NCI-H1436 (cell line): ENCODE results near the gene TFAP2E.
A peak's percentile ranks its signal among the peaks of the same experiment; 100 is the strongest.

ENCODE experiments used
- DNase-seq: peaks from one replicate; lab custom pipeline; 2025; lab: John Stamatoyannopoulos, UW

The TFAP2E gene

GRCh38 chr1:35573198-35574124, at the start of gene TFAP2E:
TFAP2E (plus strand) TSS chr1:35573314; CDS start chr1:35573578, 264 bp downstream.
- DNase-seq, result no peak

GRCh38 chr1:35524106-35524505, 49.0 kb upstream of the TFAP2E start:
- no peak for DNase-seq

GRCh38 chr1:35530168-35530567, 42.9 kb upstream of the TFAP2E start:
- DNase-seq, result no peak

GRCh38 chr1:35530946-35531345, 42.2 kb upstream of the TFAP2E start:
- DNase-seq, result no peak

GRCh38 chr1:35531368-35531767, 41.7 kb upstream of the TFAP2E start:
- DNase-seq, result no peak

GRCh38 chr1:35532497-35533223, 40.5 kb upstream of the TFAP2E start:
- DNase-seq, result no peak

GRCh38 chr1:35533586-35533985, 39.5 kb upstream of the TFAP2E start:
- no peak for DNase-seq

GRCh38 chr1:35535243-35535642, 37.9 kb upstream of the TFAP2E start:
- no peak for DNase-seq

GRCh38 chr1:35536556-35537162, 36.5 kb upstream of the TFAP2E start:
- DNase-seq, result no peak

- no peak for DNase-seq
Measured at GRCh38 chr1:35537806-35538205, 35.3 kb upstream of the TFAP2E start.

- no peak for DNase-seq
Measured at GRCh38 chr1:35539073-35539823, 33.9 kb upstream of the TFAP2E start.

GRCh38 chr1:35539824-35540261, 33.3 kb upstream of the TFAP2E start:
- DNase-seq, result no peak

GRCh38 chr1:35544976-35545375, 28.1 kb upstream of the TFAP2E start:
- DNase-seq, result peak; percentile 27

- DNase-seq, result no peak
Measured at GRCh38 chr1:35546614-35547013, 26.5 kb upstream of the TFAP2E start.

GRCh38 chr1:35553851-35554250, 19.3 kb upstream of the TFAP2E start:
- no peak for DNase-seq

- DNase-seq, result no peak
Measured at GRCh38 chr1:35554266-35555211, 18.6 kb upstream of the TFAP2E start.

GRCh38 chr1:35555212-35555584, 17.9 kb upstream of the TFAP2E start:
- DNase-seq, result no peak

GRCh38 chr1:35555601-35556477, 17.3 kb upstream of the TFAP2E start:
- DNase-seq, result no peak

GRCh38 chr1:35556484-35557117, 16.5 kb upstream of the TFAP2E start:
- no peak for DNase-seq
